ENCODE measurements around the gene RPRD2.

Gene RPRD2

DNA sequence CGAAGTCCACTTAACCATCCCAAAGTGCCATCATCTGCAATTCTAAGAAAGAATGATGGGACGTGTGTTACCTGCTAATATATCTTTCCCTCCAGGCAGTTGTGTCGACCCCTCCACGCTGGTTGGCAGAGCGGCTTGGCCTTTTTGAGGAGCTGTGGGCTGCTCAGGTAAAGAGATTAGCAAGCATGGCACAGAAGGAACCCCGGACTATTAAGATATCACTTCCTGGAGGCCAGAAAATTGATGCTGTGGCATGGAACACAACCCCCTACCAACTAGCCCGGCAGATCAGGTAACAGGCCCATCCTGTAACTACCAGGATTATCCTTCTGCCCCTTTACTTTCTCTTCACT is 123.8 kb downstream of the RPRD2 start:
- Histone ChIP-seq H3K36me3 (ENCODE audit: control insufficient read depth in 4 of 4, insufficient read depth in 4 of 4, low read length in 3 of 4) (peaks cover 4 to 34% (median 19%) of the 10 kb centered on the region in 4 experiments), H3K9me3 (ENCODE audit: control extremely low read depth in 1 of 5, control insufficient read depth in 4 of 5, insufficient read depth in 2 of 5, low read depth in 1 of 5, low read length in 4 of 5) (no peaks in the 10 kb centered on the region), H3K4me1 (ENCODE audit: control extremely low read depth in 1 of 4, control insufficient read depth in 4 of 4, insufficient read depth in 4 of 4, low read length in 3 of 4) (peaks cover 3 to 11% (median 8%) of the 10 kb centered on the region in 4 experiments), H3K4me3 (ENCODE audit: control insufficient read depth in 1 of 7, extremely low read depth in 1 of 7, insufficient read depth in 4 of 7, low read depth in 2 of 7, low read length in 6 of 7) (peak overlapping the region; percentile 74 to 96 (median 91)), H3K27ac (ENCODE audit: insufficient read depth in 1 of 2, low read depth in 1 of 2, low read length in 2 of 2, poor library complexity in 1 of 2, severe bottlenecking in 2 of 2) (peak overlapping the region; percentile 43 to 90), H3K27me3 (replicated peaks in 2 of 5; ENCODE audit: control insufficient read depth in 4 of 5, insufficient read depth in 5 of 5, low read length in 4 of 5) (no peaks in the 10 kb centered on the region)
- ChIA-PET POLR2A (interaction anchor here (0.8 to 1.5 kb wide), 3 partner anchors 16 to 73 kb away, joined by 3 read pairs; no protein-coding TSS in a partner anchor), CTCF (interaction anchor here (1.2 to 1.7 kb wide), 4 partner anchors 10 to 28 kb away, joined by 3 to 6 read pairs (median 4); partner anchors contain the start of gene FALEC)
- DNase-seq = no peak
- WGBS (ENCODE audit: insufficient coverage) = 3% methylated on average over 3 of the region's 7 CpGs

GRCh38 chr1:150493175-150493574 is 129.2 kb downstream of the RPRD2 start:
- peaks cover 12 to 64% (median 35%) of the 10 kb centered on the region in 4 experiments for H3K36me3 ChIP-seq (ENCODE audit: control insufficient read depth in 4 of 4, insufficient read depth in 4 of 4, low read length in 3 of 4)
- no peaks in the 10 kb centered on the region for H3K27me3 ChIP-seq (replicated peaks in 2 of 5; ENCODE audit: control insufficient read depth in 4 of 5, insufficient read depth in 5 of 5, low read length in 4 of 5)
- WGBS (ENCODE audit: insufficient coverage) = 100% methylated on average over 3 of the region's 8 CpGs
- H3K27ac ChIP-seq (ENCODE audit: insufficient read depth in 1 of 2, low read depth in 1 of 2, low read length in 2 of 2, poor library complexity in 1 of 2, severe bottlenecking in 2 of 2) = no peak overlapping the region
- CTCF ChIA-PET = interaction anchor here (0.7 to 1.3 kb wide), 2 partner anchors 20 to 55 kb away, joined by 3 read pairs; no protein-coding TSS in a partner anchor
- POLR2A ChIA-PET = no interaction called here
- peaks cover 0 to 2% (median 2%) of the 10 kb centered on the region in 4 experiments for H3K4me1 ChIP-seq (ENCODE audit: control extremely low read depth in 1 of 4, control insufficient read depth in 4 of 4, insufficient read depth in 4 of 4, low read length in 3 of 4)
- no peak for DNase-seq
- H3K9me3 ChIP-seq (ENCODE audit: control extremely low read depth in 1 of 5, control insufficient read depth in 4 of 5, insufficient read depth in 2 of 5, low read depth in 1 of 5, low read length in 4 of 5) = no peaks in the 10 kb centered on the region
- H3K4me3 ChIP-seq (ENCODE audit: control insufficient read depth in 1 of 7, extremely low read depth in 1 of 7, insufficient read depth in 4 of 7, low read depth in 2 of 7, low read length in 6 of 7) = no peak overlapping the region

DNA sequence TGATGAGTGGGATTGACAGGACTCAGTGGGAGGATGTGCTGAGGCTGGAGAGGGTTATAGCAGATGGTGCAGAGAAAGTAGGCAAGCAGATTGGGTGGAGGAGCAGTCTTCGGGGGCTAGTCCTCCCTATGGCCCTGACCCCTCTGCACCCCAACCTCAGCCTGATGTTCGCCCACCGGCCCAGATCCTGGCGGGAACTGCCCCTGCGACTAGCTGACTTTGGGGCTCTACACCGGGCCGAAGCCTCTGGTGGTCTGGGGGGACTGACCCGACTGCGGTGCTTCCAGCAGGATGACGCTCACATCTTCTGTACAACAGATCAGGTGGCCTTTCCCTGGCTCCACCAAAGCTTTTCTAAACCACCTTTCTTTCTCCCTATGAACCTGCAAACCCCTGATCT is 134.4 kb downstream of the RPRD2 start:
- H3K27me3 ChIP-seq (replicated peaks in 2 of 5; ENCODE audit: control insufficient read depth in 4 of 5, insufficient read depth in 5 of 5, low read length in 4 of 5) = no peaks in the 10 kb centered on the region
- peaks cover 9 to 56% (median 31%) of the 10 kb centered on the region in 4 experiments for H3K36me3 ChIP-seq (ENCODE audit: control insufficient read depth in 4 of 4, insufficient read depth in 4 of 4, low read length in 3 of 4)
- no peak for DNase-seq
- no peak overlapping the region for H3K4me3 ChIP-seq (ENCODE audit: control insufficient read depth in 1 of 7, extremely low read depth in 1 of 7, insufficient read depth in 4 of 7, low read depth in 2 of 7, low read length in 6 of 7)
- H3K27ac ChIP-seq (ENCODE audit: insufficient read depth in 1 of 2, low read depth in 1 of 2, low read length in 2 of 2, poor library complexity in 1 of 2, severe bottlenecking in 2 of 2) = no peak overlapping the region
- no peaks in the 10 kb centered on the region for H3K4me1 ChIP-seq (ENCODE audit: control extremely low read depth in 1 of 4, control insufficient read depth in 4 of 4, insufficient read depth in 4 of 4, low read length in 3 of 4)
- ChIA-PET POLR2A (no interaction called here), CTCF (interaction anchor here (1.1 to 1.9 kb wide), 4 partner anchors 12 to 33 kb away, joined by 3 to 8 read pairs (median 4); no protein-coding TSS in a partner anchor)
- 98% methylated on average over 10 of the region's 10 CpGs for WGBS (ENCODE audit: insufficient coverage)
- H3K9me3 ChIP-seq (ENCODE audit: control extremely low read depth in 1 of 5, control insufficient read depth in 4 of 5, insufficient read depth in 2 of 5, low read depth in 1 of 5, low read length in 4 of 5) = no peaks in the 10 kb centered on the region

DNA sequence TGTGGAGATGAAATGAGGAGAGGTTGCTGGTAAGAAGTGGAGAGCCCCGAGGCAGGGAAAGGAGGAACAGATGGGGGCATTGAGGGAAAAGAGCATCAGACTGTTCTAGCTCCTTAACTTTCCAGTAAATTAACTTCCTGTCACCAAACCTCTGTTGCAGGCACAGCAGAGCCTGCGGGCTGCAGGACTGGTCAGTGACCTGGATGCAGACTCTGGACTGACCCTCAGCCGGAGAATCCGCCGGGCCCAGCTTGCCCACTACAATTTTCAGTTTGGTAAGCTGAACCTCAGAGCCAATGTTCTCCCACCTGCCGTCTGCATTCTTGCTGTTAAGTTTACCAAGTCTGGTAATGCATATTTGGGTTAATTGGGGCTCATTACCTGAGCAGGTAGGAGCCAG is 141.5 kb downstream of the RPRD2 start:
- WGBS (ENCODE audit: insufficient coverage) = 96% methylated on average over 4 of the region's 6 CpGs
- CTCF ChIA-PET = interaction anchor here (1.8 kb wide), 1 partner anchor 10 kb away, joined by 5 read pairs; no protein-coding TSS in a partner anchor
- POLR2A ChIA-PET = no interaction called here
- DNase-seq = no peak
- H3K36me3 ChIP-seq (ENCODE audit: control insufficient read depth in 4 of 4, insufficient read depth in 4 of 4, low read length in 3 of 4) = peaks cover 8 to 48% (median 28%) of the 10 kb centered on the region in 4 experiments
- no peak overlapping the region for H3K27ac ChIP-seq (ENCODE audit: insufficient read depth in 1 of 2, low read depth in 1 of 2, low read length in 2 of 2, poor library complexity in 1 of 2, severe bottlenecking in 2 of 2)
- H3K9me3 ChIP-seq (ENCODE audit: control extremely low read depth in 1 of 5, control insufficient read depth in 4 of 5, insufficient read depth in 2 of 5, low read depth in 1 of 5, low read length in 4 of 5) = no peaks in the 10 kb centered on the region
- peaks cover 0 to 19% (median 11%) of the 10 kb centered on the region in 4 experiments for H3K4me1 ChIP-seq (ENCODE audit: control extremely low read depth in 1 of 4, control insufficient read depth in 4 of 4, insufficient read depth in 4 of 4, low read length in 3 of 4)
- H3K27me3 ChIP-seq (replicated peaks in 2 of 5; ENCODE audit: control insufficient read depth in 4 of 5, insufficient read depth in 5 of 5, low read length in 4 of 5) = no peaks in the 10 kb centered on the region
- no peak overlapping the region for H3K4me3 ChIP-seq (ENCODE audit: control insufficient read depth in 1 of 7, extremely low read depth in 1 of 7, insufficient read depth in 4 of 7, low read depth in 2 of 7, low read length in 6 of 7)

GRCh38 chr1:150507912-150508864 is 144.2 kb downstream of the RPRD2 start, which contains the start of gene ECM1:
ECM1 (plus strand) TSS chr1:150508109; CDS start chr1:150508210, 101 bp downstream.
- peak within 1 kb of the TSS in 1 of 2 experiments; percentile 64 for H3K27ac ChIP-seq (ENCODE audit: insufficient read depth in 1 of 2, low read depth in 1 of 2, low read length in 2 of 2, poor library complexity in 1 of 2, severe bottlenecking in 2 of 2)
- peaks cover 10 to 40% (median 24%) of the 10 kb centered on the region in 4 experiments for H3K36me3 ChIP-seq (ENCODE audit: control insufficient read depth in 4 of 4, insufficient read depth in 4 of 4, low read length in 3 of 4)
- CTCF ChIA-PET = interaction anchor here (1.0 kb wide), 2 partner anchors 25 to 52 kb away, joined by 3 read pairs; no protein-coding TSS in a partner anchor
- peak within 1 kb of the TSS in 1 of 7 experiments; percentile 3 for H3K4me3 ChIP-seq (ENCODE audit: control insufficient read depth in 1 of 7, extremely low read depth in 1 of 7, insufficient read depth in 4 of 7, low read depth in 2 of 7, low read length in 6 of 7)
- no peaks in the 10 kb centered on the region for H3K9me3 ChIP-seq (ENCODE audit: control extremely low read depth in 1 of 5, control insufficient read depth in 4 of 5, insufficient read depth in 2 of 5, low read depth in 1 of 5, low read length in 4 of 5)
- 62% methylated on average over 5 of the region's 7 CpGs for WGBS (ENCODE audit: insufficient coverage)
- H3K4me1 ChIP-seq (ENCODE audit: control extremely low read depth in 1 of 4, control insufficient read depth in 4 of 4, insufficient read depth in 4 of 4, low read length in 3 of 4) = peaks cover 0 to 19% (median 11%) of the 10 kb centered on the region in 4 experiments
- H3K27me3 ChIP-seq (replicated peaks in 2 of 5; ENCODE audit: control insufficient read depth in 4 of 5, insufficient read depth in 5 of 5, low read length in 4 of 5) = no peaks in the 10 kb centered on the region
- DNase-seq = peak in 2 of 3 donors; percentile 27 to 28
- POLR2A ChIA-PET = no interaction called here

- Histone ChIP-seq H3K4me3 (ENCODE audit: control insufficient read depth in 1 of 7, extremely low read depth in 1 of 7, insufficient read depth in 4 of 7, low read depth in 2 of 7, low read length in 6 of 7) (no peak overlapping the region), H3K4me1 (ENCODE audit: control extremely low read depth in 1 of 4, control insufficient read depth in 4 of 4, insufficient read depth in 4 of 4, low read length in 3 of 4) (peaks cover 0 to 19% (median 11%) of the 10 kb centered on the region in 4 experiments), H3K9me3 (ENCODE audit: control extremely low read depth in 1 of 5, control insufficient read depth in 4 of 5, insufficient read depth in 2 of 5, low read depth in 1 of 5, low read length in 4 of 5) (no peaks in the 10 kb centered on the region), H3K27ac (ENCODE audit: insufficient read depth in 1 of 2, low read depth in 1 of 2, low read length in 2 of 2, poor library complexity in 1 of 2, severe bottlenecking in 2 of 2) (no peak overlapping the region), H3K27me3 (replicated peaks in 2 of 5; ENCODE audit: control insufficient read depth in 4 of 5, insufficient read depth in 5 of 5, low read length in 4 of 5) (no peaks in the 10 kb centered on the region), H3K36me3 (ENCODE audit: control insufficient read depth in 4 of 4, insufficient read depth in 4 of 4, low read length in 3 of 4) (peaks cover 10 to 37% (median 23%) of the 10 kb centered on the region in 4 experiments)
- 48% methylated on average over 2 of the region's 4 CpGs for WGBS (ENCODE audit: insufficient coverage)
- POLR2A ChIA-PET = no interaction called here
- CTCF ChIA-PET = interaction anchor here (0.6 to 1.0 kb wide), 3 partner anchors 20 to 783 kb away, joined by 3 to 4 read pairs (median 3); no protein-coding TSS in a partner anchor
- DNase-seq = no peak
Measured at GRCh38 chr1:150508982-150509381, 145.0 kb downstream of the RPRD2 start.

Measured in common myeloid progenitor, CD34-positive (primary cell).